Keratinocyte (primary cell): ENCODE measurements around the gene LRRC31.

Experiments
- EZH2 ChIP-seq: IDR thresholded peaks from one replicate; pipeline ENCODE4 v1.6.1; 2012; ENCODE audit warnings: inconsistent platforms, mild to moderate bottlenecking, low read length, moderate library complexity
- TF ChIP-seq, protein P1 (sequence below), 3 experiments: IDR thresholded peaks in 1 of 3; conservative IDR thresholded peaks in 1 of 3; optimal IDR thresholded peaks in 1 of 3; 2 replicates in 2 of 3; 3 replicates in 1 of 3; pipeline versions ENCODE3 to v1.5.1; 2011; ENCODE audit warnings: low read length in 3 of 3, mild to moderate bottlenecking in 3 of 3, moderate library complexity in 2 of 3, control low read depth in 1 of 3, inconsistent platforms in 1 of 3; ENCODE audit not compliant: insufficient read depth in 2 of 3; ENCODE audit errors: extremely low read depth in 1 of 3

DNA sequence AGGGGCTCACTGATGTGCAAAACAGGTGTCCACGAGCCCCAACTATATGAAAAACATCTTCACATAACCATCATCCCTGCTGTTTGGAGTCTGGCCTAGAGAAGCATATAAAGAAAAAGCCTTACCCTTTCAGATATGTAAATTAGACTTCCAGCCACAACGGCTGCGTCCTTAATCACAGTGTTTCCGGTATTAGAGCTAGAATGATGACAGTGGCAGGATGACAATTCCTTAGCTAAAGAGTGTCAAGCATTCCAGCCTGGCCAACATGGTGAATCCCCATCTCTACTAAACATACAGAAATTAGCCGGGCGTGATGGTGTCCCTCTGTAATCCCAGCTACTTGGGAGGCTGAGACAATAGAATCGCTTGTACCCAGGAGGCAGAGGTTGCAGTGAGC, 22.2 kb upstream of the LRRC31 start:
- TF ChIP-seq, protein P1, sequence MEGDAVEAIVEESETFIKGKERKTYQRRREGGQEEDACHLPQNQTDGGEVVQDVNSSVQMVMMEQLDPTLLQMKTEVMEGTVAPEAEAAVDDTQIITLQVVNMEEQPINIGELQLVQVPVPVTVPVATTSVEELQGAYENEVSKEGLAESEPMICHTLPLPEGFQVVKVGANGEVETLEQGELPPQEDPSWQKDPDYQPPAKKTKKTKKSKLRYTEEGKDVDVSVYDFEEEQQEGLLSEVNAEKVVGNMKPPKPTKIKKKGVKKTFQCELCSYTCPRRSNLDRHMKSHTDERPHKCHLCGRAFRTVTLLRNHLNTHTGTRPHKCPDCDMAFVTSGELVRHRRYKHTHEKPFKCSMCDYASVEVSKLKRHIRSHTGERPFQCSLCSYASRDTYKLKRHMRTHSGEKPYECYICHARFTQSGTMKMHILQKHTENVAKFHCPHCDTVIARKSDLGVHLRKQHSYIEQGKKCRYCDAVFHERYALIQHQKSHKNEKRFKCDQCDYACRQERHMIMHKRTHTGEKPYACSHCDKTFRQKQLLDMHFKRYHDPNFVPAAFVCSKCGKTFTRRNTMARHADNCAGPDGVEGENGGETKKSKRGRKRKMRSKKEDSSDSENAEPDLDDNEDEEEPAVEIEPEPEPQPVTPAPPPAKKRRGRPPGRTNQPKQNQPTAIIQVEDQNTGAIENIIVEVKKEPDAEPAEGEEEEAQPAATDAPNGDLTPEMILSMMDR (optimal IDR thresholded peaks at IDR 0.05 in 1 of 3, IDR thresholded peaks at IDR 0.05 in 1 of 3, conservative IDR thresholded peaks at IDR 0.05 in 1 of 3; ENCODE audit: extremely low read depth in 1 of 3, insufficient read depth in 2 of 3, low read length in 3 of 3), result no peak
- TF ChIP-seq EZH2, result no peak
